Upper lobe of left lung (tissue), 6 donors: ENCODE results near the gene SULF2. TPM values are rescaled to one million over a fixed set of nuclear protein-coding genes. Genes with fewer than 3 reads are reported as not detected.

ENCODE experiments used
- ATAC-seq, 2 donors: fragments of 200-7000 bp; cut with Tn5 transposase; one replicate each; pipeline ENCODE4 v1.9.1; 2022; ENCODE audit warnings: mild to moderate bottlenecking in 2 of 2, moderate library complexity in 2 of 2; ENCODE audit not compliant: low FRiP score in 2 of 2
- DNase-seq, 2 donors: peaks; one replicate each; pipeline ENCODE4 v3.0.0-alpha.2; 2019 to 2020
- H3K27ac ChIP-seq, 4 donors: fragments of 200-600 bp; sonication (generic); one replicate each; pipeline ENCODE4 v1.5.1; 2016 to 2019
- H3K27me3 ChIP-seq, 4 donors: fragments of 200-600 bp; sonication (generic); one replicate each; pipeline ENCODE4 v1.5.1; 2017 to 2019
- H3K36me3 ChIP-seq, 4 donors: fragments of 200-600 bp; sonication (generic); one replicate each; pipeline ENCODE4 v1.5.1; 2016 to 2019
- H3K4me1 ChIP-seq, 4 donors: fragments of 200-600 bp; sonication (generic); one replicate each; pipeline ENCODE4 v1.5.1; 2018 to 2019
- H3K4me3 ChIP-seq, 4 donors: fragments of 200-600 bp; sonication (generic); one replicate each; pipeline ENCODE4 v1.5.1; 2017 to 2019; ENCODE audit warnings: mild to moderate bottlenecking in 2 of 4, moderate library complexity in 1 of 4
- H3K9me3 ChIP-seq, 4 donors: fragments of 200-600 bp; sonication (generic); one replicate each; pipeline ENCODE4 v1.5.1; 2018 to 2019
- EP300 ChIP-seq, 4 donors: sonication (generic); formaldehyde crosslinking; IDR thresholded peaks; one replicate each; pipeline ENCODE4 v1.5.1; 2017; ENCODE audit warnings: antibody characterized with exemption in 4 of 4, control low read depth in 2 of 4
- POLR2A ChIP-seq, 4 donors: fragments of 450-650 bp; IDR thresholded peaks; one replicate each; pipeline ENCODE4 v1.5.1; 2016 to 2017; ENCODE audit warnings: antibody characterized with exemption in 4 of 4, mild to moderate bottlenecking in 2 of 4
- POLR2AphosphoS5 ChIP-seq, 2 donors: sonication (generic); formaldehyde crosslinking; IDR thresholded peaks; one replicate each; pipeline ENCODE4 v1.5.1; 2017; ENCODE audit warnings: antibody characterized with exemption in 2 of 2
- WGBS, 2 donors: methylation state at CpG; one replicate each; pipeline ENCODE4 v1.1.5; 2017 to 2018; 5-methylcytosine and 5-hydroxymethylcytosine counted together
- total RNA-seq, 6 donors: library from RNA; depleted of rRNA in 4 of 6; stranded (reverse); fragments of >200 nt in 4 of 6; gene quantifications; one replicate each; pipeline versions ENCODE4 v1.1.0 to v1.2.1, GENCODE V29; 2016 to 2021
- TF ChIP-seq, protein P1 (sequence below), 6 experiments: fragments of 450-650 bp in 4 of 6; fragments of 200-600 bp in 2 of 6; sonication (generic) in 2 of 6; IDR thresholded peaks; one replicate each; pipeline ENCODE4 v1.5.1; 2016 to 2019; ENCODE audit warnings: antibody characterized with exemption in 6 of 6
- donor health status: DM: no; HTN: no; CAD: no; lungs with moderate emphysema.
- donor health status: DM: no; HTN: yes; CAD: no; lungs with severe emphysema.

The SULF2 gene
- total RNA-seq, 6 donors from 2014 or later: 15.0 to 63.8 (median 21.7) TPM

DNA sequence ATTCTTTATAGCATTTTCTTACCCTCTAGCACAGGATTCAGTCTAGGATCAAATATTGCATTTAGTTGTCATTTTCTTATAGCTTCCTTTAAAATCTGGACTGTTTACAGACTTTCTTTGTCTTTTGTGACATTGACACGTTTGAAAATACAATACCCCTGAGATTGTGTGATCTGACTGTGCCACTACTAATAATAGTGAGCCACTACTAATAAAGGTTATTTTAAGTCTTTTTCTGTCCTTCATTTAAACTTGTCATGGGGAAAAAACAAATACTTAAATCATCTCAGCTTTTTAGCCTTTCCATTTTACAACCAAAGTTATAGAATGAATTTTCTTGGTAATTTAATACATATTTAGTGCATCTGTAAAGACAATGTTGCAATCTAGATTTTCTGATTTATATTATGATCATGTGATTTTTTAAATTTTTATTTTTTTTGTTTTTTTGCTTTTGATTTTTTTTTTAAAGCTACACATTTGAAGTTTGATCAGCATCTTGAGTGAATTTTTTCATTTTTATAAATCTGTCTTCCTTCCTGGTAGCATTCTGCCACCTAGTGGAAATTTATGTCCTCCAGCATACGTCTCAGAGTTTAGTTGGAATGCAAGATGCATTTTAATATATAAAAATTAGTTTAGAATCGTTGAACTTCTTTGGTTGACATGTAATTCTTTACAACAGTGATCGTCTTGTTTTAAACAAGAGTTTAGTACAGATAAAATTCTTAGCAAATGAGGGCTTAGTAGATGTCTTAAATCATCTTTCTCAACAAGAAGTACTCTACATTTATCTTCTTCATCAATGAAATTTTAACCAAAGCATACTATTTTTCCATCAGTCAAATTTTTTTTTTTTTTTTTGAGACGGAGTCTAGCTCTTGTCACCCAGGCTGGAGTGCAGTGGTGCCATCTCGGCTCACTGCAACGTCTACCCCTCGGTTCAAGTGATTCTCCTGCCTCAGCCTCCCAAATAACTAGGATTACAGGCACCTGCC, 164.2 kb downstream of the SULF2 start:
- Histone ChIP-seq H3K27ac (peak overlapping the region in 1 of 4 donors; percentile 34), H3K27me3 (no peaks in the 10 kb centered on the region), H3K36me3 (peaks cover 0 to 38% (median 12%) of the 10 kb centered on the region in 4 donors), H3K4me3 (no peak overlapping the region), H3K4me1 (peaks cover 0 to 8% (median 0%) of the 10 kb centered on the region in 4 donors), H3K9me3 (no peaks in the 10 kb centered on the region)
- WGBS, 2 donors: 47 to 49% methylated on average over 8 of the region's 8 CpGs
- TF ChIP-seq, protein P1, sequence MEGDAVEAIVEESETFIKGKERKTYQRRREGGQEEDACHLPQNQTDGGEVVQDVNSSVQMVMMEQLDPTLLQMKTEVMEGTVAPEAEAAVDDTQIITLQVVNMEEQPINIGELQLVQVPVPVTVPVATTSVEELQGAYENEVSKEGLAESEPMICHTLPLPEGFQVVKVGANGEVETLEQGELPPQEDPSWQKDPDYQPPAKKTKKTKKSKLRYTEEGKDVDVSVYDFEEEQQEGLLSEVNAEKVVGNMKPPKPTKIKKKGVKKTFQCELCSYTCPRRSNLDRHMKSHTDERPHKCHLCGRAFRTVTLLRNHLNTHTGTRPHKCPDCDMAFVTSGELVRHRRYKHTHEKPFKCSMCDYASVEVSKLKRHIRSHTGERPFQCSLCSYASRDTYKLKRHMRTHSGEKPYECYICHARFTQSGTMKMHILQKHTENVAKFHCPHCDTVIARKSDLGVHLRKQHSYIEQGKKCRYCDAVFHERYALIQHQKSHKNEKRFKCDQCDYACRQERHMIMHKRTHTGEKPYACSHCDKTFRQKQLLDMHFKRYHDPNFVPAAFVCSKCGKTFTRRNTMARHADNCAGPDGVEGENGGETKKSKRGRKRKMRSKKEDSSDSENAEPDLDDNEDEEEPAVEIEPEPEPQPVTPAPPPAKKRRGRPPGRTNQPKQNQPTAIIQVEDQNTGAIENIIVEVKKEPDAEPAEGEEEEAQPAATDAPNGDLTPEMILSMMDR (IDR thresholded peaks at IDR 0.05): peak; percentile 28 to 83 (median 64)
- TF ChIP-seq EP300 (IDR thresholded peaks at IDR 0.05): no peak
- no peak for DNase-seq
- no peak for ATAC-seq

DNA sequence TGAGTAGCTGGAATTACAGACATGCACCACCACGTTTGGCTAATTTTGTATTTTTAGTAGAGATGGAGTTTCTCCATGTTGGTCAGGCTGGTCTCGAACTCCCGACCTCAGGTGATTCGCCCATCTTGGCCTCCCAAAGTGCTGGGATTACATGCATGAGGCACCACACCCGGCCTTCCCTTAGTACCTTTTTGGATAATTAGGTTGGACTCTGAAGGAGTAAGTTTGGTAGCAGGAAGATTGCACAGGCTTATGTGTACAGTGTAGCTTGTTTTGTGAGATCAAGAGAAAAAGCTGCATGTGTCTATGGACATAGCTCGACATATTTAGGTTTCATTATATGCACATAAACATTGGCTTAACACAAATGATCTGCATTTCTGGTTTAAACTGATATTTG, 166.8 kb downstream of the SULF2 start:
- DNase-seq: no peak
- TF ChIP-seq, protein P1 (IDR thresholded peaks at IDR 0.05): no peak
- TF ChIP-seq POLR2AphosphoS5 (IDR thresholded peaks at IDR 0.05) (no peak), POLR2A (IDR thresholded peaks at IDR 0.05) (no peak), EP300 (IDR thresholded peaks at IDR 0.05) (no peak)
- no peak overlapping the region for H3K27ac ChIP-seq
- 86 to 96% methylated on average over 6 of the region's 6 CpGs for WGBS, 2 donors
- ATAC-seq: no peak
- H3K27me3 ChIP-seq: no peaks in the 10 kb centered on the region
- H3K4me3 ChIP-seq: no peak overlapping the region
- H3K36me3 ChIP-seq: peaks cover 0 to 13% (median 7%) of the 10 kb centered on the region in 4 donors
- H3K4me1 ChIP-seq: peaks cover 0 to 13% (median 6%) of the 10 kb centered on the region in 4 donors
- no peaks in the 10 kb centered on the region for H3K9me3 ChIP-seq

DNA sequence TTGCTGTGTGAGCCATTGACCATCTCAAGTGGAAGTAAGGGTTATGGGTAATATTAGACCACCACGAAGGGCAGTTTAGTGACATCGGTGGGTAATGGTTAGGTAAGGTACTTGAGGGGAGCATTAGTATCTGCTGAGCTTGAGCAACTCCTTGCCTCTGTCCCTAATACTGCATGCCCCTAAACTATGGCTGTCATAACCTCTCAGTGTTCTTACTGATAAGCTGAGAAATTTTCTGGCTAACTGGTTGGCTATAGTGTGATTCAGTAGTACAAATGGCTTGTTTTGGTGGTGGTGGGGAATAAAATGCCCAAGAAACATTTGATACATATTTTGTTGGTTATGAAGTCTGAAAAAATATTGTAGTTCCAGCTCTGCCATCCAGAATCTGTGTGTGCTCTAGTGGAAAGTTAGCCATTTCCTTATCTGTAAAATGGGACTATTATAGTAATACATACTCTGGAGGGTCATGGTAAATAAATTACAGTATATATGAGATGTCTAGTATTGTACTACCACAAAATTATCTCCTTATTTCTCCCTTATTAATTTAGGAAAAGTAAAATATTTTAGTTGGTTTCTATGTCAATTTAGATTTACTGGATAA, 170.5 kb downstream of the SULF2 start:
- no peaks in the 10 kb centered on the region for H3K27me3 ChIP-seq
- no peak for TF ChIP-seq POLR2A (IDR thresholded peaks at IDR 0.05)
- no peak for TF ChIP-seq POLR2AphosphoS5 (IDR thresholded peaks at IDR 0.05)
- no peak for TF ChIP-seq EP300 (IDR thresholded peaks at IDR 0.05)
- no peak for DNase-seq
- 100% methylated on average over 2 of the region's 2 CpGs for WGBS, 2 donors
- ATAC-seq: no peak
- no peak overlapping the region for H3K4me3 ChIP-seq
- peaks cover 11 to 20% (median 17%) of the 10 kb centered on the region in 4 donors for H3K4me1 ChIP-seq
- no peaks in the 10 kb centered on the region for H3K36me3 ChIP-seq
- H3K9me3 ChIP-seq: no peaks in the 10 kb centered on the region
- H3K27ac ChIP-seq: no peak overlapping the region

DNA sequence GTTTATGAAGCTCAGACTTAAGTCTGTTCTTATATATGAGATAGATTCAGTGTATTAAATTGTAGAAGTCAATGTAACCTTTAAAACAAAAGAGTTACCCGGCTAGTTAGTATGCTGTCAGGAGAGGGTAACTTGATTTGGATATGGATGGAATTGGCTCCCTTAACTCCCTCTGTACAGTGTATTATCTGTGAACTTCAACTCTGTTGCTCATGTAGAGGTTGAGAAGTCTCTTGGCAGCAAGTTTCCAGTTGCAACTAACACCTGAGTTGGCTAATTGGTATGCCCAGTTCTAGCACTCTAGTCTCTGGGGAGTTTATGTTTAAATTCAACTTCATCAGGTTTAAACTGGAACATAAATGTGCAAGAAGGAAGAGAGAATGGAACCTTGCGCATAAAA, 172.6 kb downstream of the SULF2 start:
- ATAC-seq: no peak
- no peak for TF ChIP-seq POLR2AphosphoS5 (IDR thresholded peaks at IDR 0.05)
- no peak for TF ChIP-seq POLR2A (IDR thresholded peaks at IDR 0.05)
- TF ChIP-seq, protein P1 (IDR thresholded peaks at IDR 0.05): no peak
- TF ChIP-seq EP300 (IDR thresholded peaks at IDR 0.05): no peak
- no peak for DNase-seq
- no peak overlapping the region for H3K27ac ChIP-seq
- no peaks in the 10 kb centered on the region for H3K27me3 ChIP-seq
- H3K36me3 ChIP-seq: no peaks in the 10 kb centered on the region
- H3K4me1 ChIP-seq: peaks cover 11 to 23% (median 21%) of the 10 kb centered on the region in 4 donors
- WGBS, 2 donors: 93 to 96% methylated on average over 2 of the region's 2 CpGs
- H3K4me3 ChIP-seq: no peak overlapping the region
- no peaks in the 10 kb centered on the region for H3K9me3 ChIP-seq

DNA sequence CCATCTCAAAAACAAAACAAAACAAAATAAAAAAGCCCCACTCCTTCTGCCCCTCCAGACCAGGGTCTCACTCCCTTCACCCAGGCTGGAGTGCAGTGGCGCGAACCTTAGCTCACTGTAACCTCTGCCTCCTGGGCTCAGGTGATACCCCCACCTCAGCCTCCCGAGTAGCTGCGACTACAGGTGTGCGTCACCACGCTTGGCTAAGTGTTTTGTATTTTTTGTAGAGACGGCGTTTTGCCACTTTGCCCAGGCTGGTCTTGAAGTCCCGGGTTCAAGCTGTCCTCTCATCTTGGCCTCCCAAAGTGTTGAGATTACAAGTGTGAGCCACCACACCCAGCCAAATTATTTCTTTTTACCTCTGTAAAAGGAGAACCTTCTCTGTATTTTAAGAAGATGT, 173.5 kb downstream of the SULF2 start:
- DNase-seq: no peak
- no peak overlapping the region for H3K4me3 ChIP-seq
- no peak for ATAC-seq
- H3K27me3 ChIP-seq: no peaks in the 10 kb centered on the region
- H3K4me1 ChIP-seq: peaks cover 17 to 29% (median 27%) of the 10 kb centered on the region in 4 donors
- TF ChIP-seq POLR2AphosphoS5 (IDR thresholded peaks at IDR 0.05): no peak
- TF ChIP-seq, protein P1 (IDR thresholded peaks at IDR 0.05): no peak
- TF ChIP-seq POLR2A (IDR thresholded peaks at IDR 0.05): no peak
- no peak for TF ChIP-seq EP300 (IDR thresholded peaks at IDR 0.05)
- H3K27ac ChIP-seq: no peak overlapping the region
- 95 to 98% methylated on average over 9 of the region's 9 CpGs for WGBS, 2 donors
- H3K9me3 ChIP-seq: no peaks in the 10 kb centered on the region
- no peaks in the 10 kb centered on the region for H3K36me3 ChIP-seq
